Purkinje cell (primary cell): ENCODE measurements around the gene CLK3. TPM values are rescaled to one million over a fixed set of nuclear protein-coding genes. Genes with fewer than 3 reads are reported as not detected.

ENCODE experiments used
- polyA plus RNA-seq: library from polyadenylated mRNA; unstranded; fragments of >200 nt; fragmentation: Nextera tagmentation; gene quantifications from 2 replicates; pipeline ENCODE4 v1.2.1, GENCODE V29; 2014

Gene CLK3
- 5.9 and 8.1 TPM in 2 replicates for polyA plus RNA-seq

GRCh38 chr15:74615508-74616365, at the start of gene CLK3:
CLK3 (plus strand) TSS chr15:74615836; CDS start chr15:74619197, 3,361 bp downstream.

Other genes starting within 250 kb of the CLK3 start
- 0.85 and 1.3 TPM in 2 replicates for gene CYP11A1, start 248.2 kb upstream of the CLK3 start, polyA plus RNA-seq
- gene SEMA7A, start 181.9 kb upstream of the CLK3 start, polyA plus RNA-seq: 6.7 and 14.6 TPM in 2 replicates
- gene UBL7, start 154.7 kb upstream of the CLK3 start, polyA plus RNA-seq: 43.9 and 53.7 TPM in 2 replicates
- 1.6 and 2.1 TPM in 2 replicates for gene ARID3B, start 74.6 kb upstream of the CLK3 start, polyA plus RNA-seq
- gene EDC3, start 80.2 kb downstream of the CLK3 start, polyA plus RNA-seq: 3.7 and 5.3 TPM in 2 replicates
- gene CYP1A1, start 109.7 kb downstream of the CLK3 start, polyA plus RNA-seq: not detected in 2 replicates
- not detected in 2 replicates for gene CYP1A2, start 133.0 kb downstream of the CLK3 start, polyA plus RNA-seq
- gene CSK, start 166.2 kb downstream of the CLK3 start, polyA plus RNA-seq: 0.19 and 0.24 TPM in 2 replicates
- not detected in 2 replicates for gene LMAN1L, start 197.0 kb downstream of the CLK3 start, polyA plus RNA-seq
- 2.4 TPM in 1 of 2 replicates, not detected in the other for gene CPLX3, start 210.8 kb downstream of the CLK3 start, polyA plus RNA-seq
- 2.9 and 6.7 TPM in 2 replicates for gene ULK3, start 227.3 kb downstream of the CLK3 start, polyA plus RNA-seq